HepG2 (cell line): ENCODE data around the gene TCAIM. TPM values are rescaled to one million over a fixed set of nuclear protein-coding genes. Genes with fewer than 3 reads are reported as not detected.

Source experiments
- ATAC-seq: fragments of 200-7000 bp; cut with Tn5 transposase; 3 replicates; pipeline ENCODE4 v1.9.1; 2020; ENCODE audit warnings: mild to moderate bottlenecking, moderate library complexity
- BruUV-seq: library from RNA; stranded (reverse); fragments of 400-500 nt; replicated peaks from 2 replicates; lab custom pipeline; 2021; lab: Mats Ljungman, UMichigan
- CTCF ChIA-PET: fragments of 300-600 bp; formaldehyde crosslinking; extraction: SDS; loops from one replicate; lab custom pipeline; 2021; ENCODE audit warnings: low total read pairs, inconsistent platforms, low intra/inter-chr PET ratio; lab: Yijun Ruan, JAX
- POLR2A ChIA-PET: fragments of 350-600 bp; sonication (Branson Sonifier 250); formaldehyde crosslinking; loops from one replicate; lab custom pipeline; 2020; ENCODE audit warnings: antibody characterized with exemption, inconsistent platforms; lab: Yijun Ruan, JAX
- DNase-seq: peaks from one replicate; pipeline ENCODE4 v3.0.0-alpha.2; 2015; ENCODE audit warnings: low spot score
- FAIRE-seq: peaks from 3 replicates; lab custom pipeline; 2011; peaks lifted over from hg19 to GRCh38; lab: Jason Lieb, UNC
- H2AFZ ChIP-seq: one replicate; pipeline ENCODE4 v1.6.1; 2011; ENCODE audit warnings: low read length, inconsistent platforms
- H3K27ac ChIP-seq: fragments of 300-600 bp; 3 replicates; pipeline ENCODE4 v1.8.0; 2011; ENCODE audit warnings: mixed run types, mild to moderate bottlenecking, mixed read lengths, low read length, inconsistent platforms; ENCODE audit not compliant: insufficient read depth; ENCODE audit errors: extremely low read length
- H3K27me3 ChIP-seq, 2 experiments: fragments of 200-600 bp in 1 of 2; 2 replicates in 1 of 2; 3 replicates in 1 of 2; pipeline versions ENCODE4 v1.6.0 to v1.8.0; 2011; ENCODE audit warnings: low read length in 2 of 2, mild to moderate bottlenecking in 2 of 2, moderate library complexity in 2 of 2, inconsistent platforms in 1 of 2; ENCODE audit not compliant: insufficient read depth in 2 of 2, control insufficient read depth in 1 of 2
- H3K36me3 ChIP-seq, 2 experiments: fragments of 200-600 bp in 1 of 2; replicated peaks in 1 of 2; 2 replicates in 1 of 2; 3 replicates in 1 of 2; pipeline versions ENCODE4 v1.5.1 to v1.8.0; 2011; ENCODE audit warnings: low read length in 2 of 2, inconsistent platforms in 1 of 2; ENCODE audit not compliant: insufficient read depth in 2 of 2, control insufficient read depth in 1 of 2
- H3K4me1 ChIP-seq: 2 replicates; pipeline ENCODE4 v1.5.1; 2012; ENCODE audit warnings: low read length, inconsistent platforms; ENCODE audit not compliant: insufficient read depth
- H3K4me2 ChIP-seq: 2 replicates; pipeline ENCODE4 v1.6.0; 2011; ENCODE audit warnings: low read depth, low read length, inconsistent platforms
- H3K4me3 ChIP-seq, 3 experiments: fragments of 200-600 bp in 1 of 3; sonication (generic), shearing (Covaris generic) in 1 of 3; replicated peaks in 1 of 3; 2 replicates each; pipeline ENCODE4 v1.5.1; 2011 to 2016; ENCODE audit warnings: low read length in 3 of 3, inconsistent platforms in 2 of 3, low read depth in 2 of 3, mild to moderate bottlenecking in 2 of 3, control low read depth in 1 of 3, mixed read lengths in 1 of 3; ENCODE audit not compliant: insufficient read depth in 1 of 3
- H3K79me2 ChIP-seq: one replicate; pipeline ENCODE4 v1.6.1; 2011; ENCODE audit warnings: low read length, inconsistent platforms; ENCODE audit not compliant: insufficient read depth
- H3K9ac ChIP-seq: 2 replicates; pipeline ENCODE4 v1.6.0; 2011; ENCODE audit warnings: mild to moderate bottlenecking, low read depth, low read length, inconsistent platforms; ENCODE audit not compliant: insufficient read depth
- H3K9me3 ChIP-seq: 2 replicates; pipeline ENCODE4 v1.5.1; 2012; ENCODE audit warnings: mild to moderate bottlenecking, low read length
- H4K20me1 ChIP-seq: 2 replicates; pipeline ENCODE4 v1.6.0; 2011; ENCODE audit warnings: inconsistent platforms, mild to moderate bottlenecking, low read length, moderate library complexity; ENCODE audit not compliant: insufficient read depth
- DNMT3B ChIP-seq: conservative IDR thresholded peaks from 2 replicates; pipeline ENCODE4 v1.6.1; 2016; ENCODE audit warnings: missing biosample characterization, control low read depth
- HES4 ChIP-seq: sonication (generic); formaldehyde crosslinking; IDR thresholded peaks from 2 replicates; pipeline ENCODE4 v1.9.0; 2021; ENCODE audit warnings: mild to moderate bottlenecking, missing genetic modification reagents, borderline replicate concordance
- HOXA9 ChIP-seq: sonication (generic); formaldehyde crosslinking; IDR thresholded peaks from 2 replicates; pipeline ENCODE4 v1.8.1; 2022; ENCODE audit warnings: missing genetic modification reagents, mild to moderate bottlenecking, moderate library complexity, borderline replicate concordance
- NR2F6 ChIP-seq, 2 experiments: IDR thresholded peaks; 2 replicates each; pipeline ENCODE4 v1.6.1; 2016; ENCODE audit warnings: antibody characterized with exemption in 1 of 2, mild to moderate bottlenecking in 1 of 2
- PHF21A ChIP-seq: sonication (generic); formaldehyde crosslinking; IDR thresholded peaks from 2 replicates; pipeline ENCODE4 v1.5.0; 2020; ENCODE audit warnings: mild to moderate bottlenecking, missing genetic modification reagents
- RELA ChIP-seq: sonication (generic); formaldehyde crosslinking; IDR thresholded peaks from 2 replicates; pipeline ENCODE4 v1.4.0; 2020; ENCODE audit warnings: missing genetic modification reagents
- SKI ChIP-seq: fragments of 450-650 bp; IDR thresholded peaks from one replicate; pipeline ENCODE4 v1.6.1; 2018; ENCODE audit warnings: mild to moderate bottlenecking; ENCODE audit not compliant: partially characterized antibody
- SOX13 ChIP-seq, 3 experiments: fragments of 450-650 bp in 1 of 3; sonication (generic) in 1 of 3; formaldehyde crosslinking in 1 of 3; IDR thresholded peaks in 2 of 3; conservative IDR thresholded peaks in 1 of 3; 2 replicates each; pipeline versions ENCODE4 v1.5.0 to v1.6.1; 2016 to 2020; ENCODE audit warnings: antibody characterized with exemption in 1 of 3, mild to moderate bottlenecking in 1 of 3, missing compliant biosample characterization in 1 of 3, missing genetic modification reagents in 1 of 3, moderate library complexity in 1 of 3
- STAT6 ChIP-seq: sonication (generic); formaldehyde crosslinking; IDR thresholded peaks from 2 replicates; pipeline ENCODE4 v1.4.0; 2020; ENCODE audit warnings: missing genetic modification reagents, mild to moderate bottlenecking, borderline replicate concordance
- THAP8 ChIP-seq: sonication (generic); formaldehyde crosslinking; IDR thresholded peaks from 2 replicates; pipeline ENCODE4 v1.5.1; 2020; ENCODE audit warnings: missing genetic modification reagents, mild to moderate bottlenecking, borderline replicate concordance
- TP53 ChIP-seq: sonication (generic); formaldehyde crosslinking; conservative IDR thresholded peaks from 2 replicates; pipeline ENCODE4 v1.4.0; 2020; ENCODE audit warnings: missing genetic modification reagents
- ZNF121 ChIP-seq: sonication (generic); formaldehyde crosslinking; IDR thresholded peaks from 2 replicates; pipeline ENCODE4 v1.5.0; 2020; ENCODE audit warnings: mild to moderate bottlenecking, missing genetic modification reagents
- WGBS: methylation state at CpG from one replicate; pipeline ENCODE4 v1.1.6; 2017; ENCODE audit warnings: low lambda C conversion rate; 5-methylcytosine and 5-hydroxymethylcytosine counted together
- in situ Hi-C: cut with HindIII; loops from 2 replicates; pipeline ENCODE4 v1.10.0; 2017; ENCODE audit warnings: low pct_unique_long_range_greater_than_20kb; ENCODE audit not compliant: extremely low pct_ligation_motif_present
- intact Hi-C: fragments of 100-400 bp; cut with micrococcal nuclease; formaldehyde crosslinking; loops from one replicate; pipeline ENCODE4 v1.10.0; 2022; ENCODE audit not compliant: unreplicated experiment
- polyA plus RNA-seq, 8 experiments: library from polyadenylated mRNA; depleted of rRNA in 3 of 8; stranded (reverse) in 7 of 8; unstranded in 1 of 8; fragments of >200 nt; fragmentation: Illumina TruSeq in 4 of 8; extraction: Trizol in 4 of 8; gene quantifications; 2 replicates each; pipeline versions ENCODE4 v1.2.1 to v1.2.3, GENCODE V29; 2011 to 2016; ENCODE audit warnings: low read depth in 4 of 8, missing spikeins in 1 of 8, mixed read lengths in 1 of 8; ENCODE audit not compliant: insufficient read depth in 1 of 8
- total RNA-seq, 5 experiments: library from RNA; depleted of rRNA; stranded (reverse); fragments of >200 nt; fragmentation: Illumina TruSeq; extraction: Trizol; gene quantifications; 2 replicates each; pipeline ENCODE4 v1.2.3, GENCODE V29; 2016; ENCODE audit warnings: low read depth in 1 of 5
- TF ChIP-seq, protein P1 (sequence below): sonication (generic); formaldehyde crosslinking; IDR thresholded peaks from 2 replicates; pipeline ENCODE4 v1.4.0; 2020; ENCODE audit warnings: missing genetic modification reagents
- TF ChIP-seq, protein P2 (sequence below): sonication (generic); formaldehyde crosslinking; IDR thresholded peaks from 2 replicates; pipeline ENCODE4 v1.4.0; 2020; ENCODE audit warnings: mild to moderate bottlenecking, missing genetic modification reagents

Gene TCAIM
- total and polyA plus RNA-seq, 2 of the 13 experiments (the other 11 are each of a cell fraction or from before 2014, with no cell fraction given): 16.9 to 22.6 TPM

DNA sequence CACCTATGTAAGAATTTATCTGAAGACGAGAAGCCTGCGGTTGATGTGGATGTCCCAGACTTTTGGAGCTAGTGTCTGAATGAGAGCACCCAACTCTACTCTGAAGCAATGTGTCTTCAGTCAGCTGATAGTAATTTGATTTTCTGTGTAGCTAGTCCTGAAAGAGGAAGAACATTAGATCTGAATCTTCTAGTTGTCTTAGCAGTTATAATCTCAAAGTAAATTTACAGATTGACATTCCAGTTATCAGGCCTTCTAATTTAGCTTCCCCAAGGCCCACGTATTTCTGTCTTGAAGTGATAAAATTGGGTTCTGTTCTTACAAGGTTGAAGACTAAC is 1.5 kb downstream of the TCAIM start (continued):
- TF ChIP-seq HOXA9 (CRISPR knock-in tag) (no peak), PHF21A (no peak), THAP8 (CRISPR knock-in tag) (no peak)
- TF ChIP-seq, all 625 proteins: peak for 0

GRCh38 chr3:44342176-44342790 is 3.7 kb downstream of the TCAIM start:
- intact Hi-C loops: no loop called here
- BruUV-seq: no TSS peak
- 88% methylated on average over 1 of the region's 1 CpG for WGBS
- no peak overlapping the region for H3K27ac ChIP-seq
- H3K9me3 ChIP-seq: no peaks in the 10 kb centered on the region
- ATAC-seq (no peak), FAIRE-seq (no peak), DNase-seq (no peak)
- ChIA-PET POLR2A (interaction anchor here (0.7 to 1.7 kb wide), 3 partner anchors 17 to 136 kb away, joined by 4 to 5 read pairs (median 4); no protein-coding TSS in a partner anchor), CTCF (no interaction called here)
- peaks cover 0 to 1% of the 10 kb centered on the region in 2 experiments; a peak in 1 of 5 replicates for H3K36me3 ChIP-seq
- no peaks in the 10 kb centered on the region for H4K20me1 ChIP-seq
- no peak overlapping the region for H3K4me2 ChIP-seq
- H3K9ac ChIP-seq: no peak overlapping the region
- in situ Hi-C loops: no loop called here
- no peaks in the 10 kb centered on the region; a peak in 1 of 5 replicates for H3K27me3 ChIP-seq
- H2AFZ ChIP-seq: no peak overlapping the region
- no peak overlapping the region for H3K4me3 ChIP-seq
- peaks cover 28% of the 10 kb centered on the region for H3K79me2 ChIP-seq
- H3K4me1 ChIP-seq: peaks cover 58% of the 10 kb centered on the region
- TF ChIP-seq PHF21A (no peak), STAT6 (no peak), SKI (no peak), SOX13 (IDR thresholded peaks at IDR 0.05) (no peak), SOX13 (CRISPR knock-in tag; conservative IDR thresholded peaks at IDR 0.05 in 1 of 2, IDR thresholded peaks at IDR 0.05 in 1 of 2) (no peak), NR2F6 (IDR thresholded peaks at IDR 0.05) (no peak), NR2F6 (CRISPR knock-in tag; IDR thresholded peaks at IDR 0.05) (no peak), DNMT3B (CRISPR knock-in tag) (no peak), RELA (CRISPR knock-in tag) (no peak), HES4 (CRISPR knock-in tag) (no peak), ZNF121 (no peak), TP53 (CRISPR knock-in tag) (no peak)
- TF ChIP-seq, protein P1, sequence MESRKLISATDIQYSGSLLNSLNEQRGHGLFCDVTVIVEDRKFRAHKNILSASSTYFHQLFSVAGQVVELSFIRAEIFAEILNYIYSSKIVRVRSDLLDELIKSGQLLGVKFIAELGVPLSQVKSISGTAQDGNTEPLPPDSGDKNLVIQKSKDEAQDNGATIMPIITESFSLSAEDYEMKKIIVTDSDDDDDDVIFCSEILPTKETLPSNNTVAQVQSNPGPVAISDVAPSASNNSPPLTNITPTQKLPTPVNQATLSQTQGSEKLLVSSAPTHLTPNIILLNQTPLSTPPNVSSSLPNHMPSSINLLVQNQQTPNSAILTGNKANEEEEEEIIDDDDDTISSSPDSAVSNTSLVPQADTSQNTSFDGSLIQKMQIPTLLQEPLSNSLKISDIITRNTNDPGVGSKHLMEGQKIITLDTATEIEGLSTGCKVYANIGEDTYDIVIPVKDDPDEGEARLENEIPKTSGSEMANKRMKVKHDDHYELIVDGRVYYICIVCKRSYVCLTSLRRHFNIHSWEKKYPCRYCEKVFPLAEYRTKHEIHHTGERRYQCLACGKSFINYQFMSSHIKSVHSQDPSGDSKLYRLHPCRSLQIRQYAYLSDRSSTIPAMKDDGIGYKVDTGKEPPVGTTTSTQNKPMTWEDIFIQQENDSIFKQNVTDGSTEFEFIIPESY (CRISPR knock-in tag): no peak
- TF ChIP-seq, protein P2, sequence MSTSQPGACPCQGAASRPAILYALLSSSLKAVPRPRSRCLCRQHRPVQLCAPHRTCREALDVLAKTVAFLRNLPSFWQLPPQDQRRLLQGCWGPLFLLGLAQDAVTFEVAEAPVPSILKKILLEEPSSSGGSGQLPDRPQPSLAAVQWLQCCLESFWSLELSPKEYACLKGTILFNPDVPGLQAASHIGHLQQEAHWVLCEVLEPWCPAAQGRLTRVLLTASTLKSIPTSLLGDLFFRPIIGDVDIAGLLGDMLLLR: no peak
